ENCODE data around the gene CHD3.
A peak's percentile ranks its signal among the peaks of the same experiment; 100 is the strongest.
"Not testable (repeated sequence)": the region's sequence is repeated elsewhere in the genome, so short reads cannot be mapped to it uniquely, and the experiment has no call there.

The CHD3 gene

DNA sequence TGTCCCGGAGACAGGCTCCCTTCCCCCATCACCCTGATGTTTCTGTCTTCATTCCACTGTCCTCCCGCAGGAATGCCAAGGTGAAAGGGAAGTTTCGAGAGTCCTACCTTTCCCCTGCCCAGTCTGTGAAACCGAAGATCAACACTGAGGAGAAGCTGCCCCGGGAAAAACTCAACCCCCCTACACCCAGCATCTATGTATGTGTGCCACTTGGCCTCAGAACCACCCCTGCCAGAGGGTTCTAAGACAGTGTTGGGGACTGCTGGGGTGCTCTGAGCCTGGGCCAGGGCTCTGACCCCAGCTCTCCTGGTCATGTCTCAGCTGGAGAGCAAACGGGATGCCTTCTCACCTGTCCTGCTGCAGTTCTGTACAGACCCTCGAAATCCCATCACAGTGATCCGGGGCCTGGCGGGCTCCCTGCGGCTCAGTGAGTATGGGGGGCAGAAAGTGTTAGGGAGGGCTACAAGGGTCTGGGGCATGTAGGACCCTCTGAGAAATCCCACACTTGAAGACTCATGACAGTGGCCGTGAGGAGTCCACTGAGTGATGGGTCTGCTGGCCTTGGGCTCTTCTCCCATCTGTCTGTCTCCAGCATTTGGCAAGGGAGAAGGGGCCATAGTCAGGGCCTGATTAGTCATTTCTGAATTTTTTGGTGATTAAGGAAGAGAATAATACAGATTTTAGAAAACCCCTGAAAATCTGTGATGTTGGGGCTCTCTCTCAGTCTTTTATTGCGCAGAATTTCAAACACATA lies 38.7 kb upstream of the CHD3 start:
- no peak for DNase-seq (ENCODE audit: low spot score)

DNA sequence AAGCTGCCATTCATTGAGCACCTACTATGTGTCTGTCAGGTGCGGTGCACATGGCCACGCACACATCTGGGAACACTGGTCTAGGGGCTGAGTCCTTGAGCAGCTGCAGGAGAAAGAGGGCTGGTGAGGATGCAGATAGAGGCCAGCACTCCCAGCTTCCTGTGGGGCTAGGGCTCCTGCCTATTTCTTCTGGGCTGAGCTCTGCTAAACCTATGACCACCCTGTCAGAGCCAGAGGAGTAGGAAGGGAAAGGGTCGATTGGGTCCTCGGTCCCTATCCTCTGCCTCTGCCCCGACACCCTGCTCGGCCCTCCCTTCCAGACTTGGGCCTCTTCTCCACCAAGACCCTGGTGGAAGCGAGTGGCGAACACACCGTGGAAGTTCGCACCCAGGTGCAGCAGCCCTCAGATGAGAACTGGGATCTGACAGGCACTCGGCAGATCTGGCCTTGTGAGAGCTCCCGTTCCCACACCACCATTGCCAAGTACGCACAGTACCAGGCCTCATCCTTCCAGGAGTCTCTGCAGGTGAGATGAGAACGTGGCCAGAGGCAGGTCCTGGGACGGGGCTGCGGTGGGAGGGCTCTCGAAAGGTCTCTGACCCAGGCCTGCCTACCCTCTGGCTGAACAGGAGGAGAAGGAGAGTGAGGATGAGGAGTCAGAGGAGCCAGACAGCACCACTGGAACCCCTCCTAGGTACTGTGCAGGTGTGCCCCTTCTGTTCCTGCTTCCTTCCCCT lies 37.7 kb upstream of the CHD3 start:
- no peak for DNase-seq (ENCODE audit: low spot score)

DNA sequence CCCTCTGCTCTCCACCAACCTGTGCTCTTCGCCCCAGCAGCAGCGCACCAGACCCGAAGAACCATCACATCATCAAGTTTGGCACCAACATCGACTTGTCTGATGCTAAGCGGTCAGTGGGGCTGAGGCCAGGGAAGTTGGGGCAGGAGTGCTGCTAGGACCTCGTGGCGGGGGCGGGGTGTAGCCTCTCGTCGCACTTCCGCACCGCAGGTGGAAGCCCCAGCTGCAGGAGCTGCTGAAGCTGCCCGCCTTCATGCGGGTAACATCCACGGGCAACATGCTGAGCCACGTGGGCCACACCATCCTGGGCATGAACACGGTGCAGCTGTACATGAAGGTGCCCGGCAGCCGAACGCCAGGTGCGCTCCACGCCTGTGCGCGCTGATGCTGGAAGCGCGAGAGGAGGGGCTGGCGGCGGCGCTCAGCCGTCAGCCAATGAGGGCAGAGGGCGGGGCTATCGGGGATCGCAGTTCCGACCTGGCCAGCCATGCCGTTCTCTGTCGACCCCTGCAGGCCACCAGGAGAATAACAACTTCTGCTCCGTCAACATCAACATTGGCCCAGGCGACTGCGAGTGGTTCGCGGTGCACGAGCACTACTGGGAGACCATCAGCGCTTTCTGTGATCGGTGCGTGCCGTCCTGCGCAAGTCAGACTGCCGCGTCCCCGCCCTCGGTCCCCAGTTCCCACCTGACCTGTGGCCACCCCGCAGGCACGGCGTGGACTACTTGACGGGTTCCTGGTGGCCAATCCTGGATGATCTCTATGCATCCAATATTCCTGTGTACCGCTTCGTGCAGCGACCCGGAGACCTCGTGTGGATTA lies 36.9 kb upstream of the CHD3 start:
- DNase-seq (ENCODE audit: low spot score), result peak; percentile 95

DNA sequence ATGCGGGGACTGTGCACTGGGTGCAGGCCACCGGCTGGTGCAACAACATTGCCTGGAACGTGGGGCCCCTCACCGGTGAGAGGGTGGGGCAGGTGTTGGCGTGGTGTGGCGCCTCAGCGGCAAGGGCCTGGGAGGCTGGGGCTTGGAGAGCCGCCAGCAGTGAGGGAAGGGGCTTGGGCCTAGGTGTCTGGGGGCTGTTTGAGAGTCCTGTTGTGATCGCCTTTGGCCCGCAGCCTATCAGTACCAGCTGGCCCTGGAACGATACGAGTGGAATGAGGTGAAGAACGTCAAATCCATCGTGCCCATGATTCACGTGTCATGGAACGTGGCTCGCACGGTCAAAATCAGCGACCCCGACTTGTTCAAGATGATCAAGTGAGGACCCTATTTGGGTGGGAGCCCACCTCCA lies 36.3 kb upstream of the CHD3 start:
- DNase-seq (ENCODE audit: low spot score), result no peak

DNA sequence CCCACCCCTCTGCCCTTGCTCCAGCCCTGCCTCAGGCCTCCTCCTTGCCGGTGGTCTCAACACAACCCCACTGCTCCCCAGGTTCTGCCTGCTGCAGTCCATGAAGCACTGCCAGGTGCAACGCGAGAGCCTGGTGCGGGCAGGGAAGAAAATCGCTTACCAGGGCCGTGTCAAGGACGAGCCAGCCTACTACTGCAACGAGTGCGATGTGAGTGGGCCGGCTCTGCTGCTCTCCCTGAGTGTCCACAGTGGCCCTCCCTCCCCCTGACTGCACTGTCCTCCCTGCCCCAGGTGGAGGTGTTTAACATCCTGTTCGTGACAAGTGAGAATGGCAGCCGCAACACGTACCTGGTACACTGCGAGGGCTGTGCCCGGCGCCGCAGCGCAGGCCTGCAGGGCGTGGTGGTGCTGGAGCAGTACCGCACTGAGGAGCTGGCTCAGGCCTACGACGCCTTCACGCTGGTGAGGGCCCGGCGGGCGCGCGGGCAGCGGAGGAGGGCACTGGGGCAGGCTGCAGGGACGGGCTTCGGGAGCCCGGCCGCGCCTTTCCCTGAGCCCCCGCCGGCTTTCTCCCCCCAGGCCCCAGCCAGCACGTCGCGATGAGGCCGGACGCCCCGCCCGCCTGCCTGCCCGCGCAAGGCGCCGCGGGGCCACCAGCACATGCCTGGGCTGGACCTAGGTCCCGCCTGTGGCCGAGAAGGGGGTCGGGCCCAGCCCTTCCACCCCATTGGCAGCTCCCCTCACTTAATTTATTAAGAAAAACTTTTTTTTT lies 35.5 kb upstream of the CHD3 start:
- no peak for DNase-seq (ENCODE audit: low spot score)

DNA sequence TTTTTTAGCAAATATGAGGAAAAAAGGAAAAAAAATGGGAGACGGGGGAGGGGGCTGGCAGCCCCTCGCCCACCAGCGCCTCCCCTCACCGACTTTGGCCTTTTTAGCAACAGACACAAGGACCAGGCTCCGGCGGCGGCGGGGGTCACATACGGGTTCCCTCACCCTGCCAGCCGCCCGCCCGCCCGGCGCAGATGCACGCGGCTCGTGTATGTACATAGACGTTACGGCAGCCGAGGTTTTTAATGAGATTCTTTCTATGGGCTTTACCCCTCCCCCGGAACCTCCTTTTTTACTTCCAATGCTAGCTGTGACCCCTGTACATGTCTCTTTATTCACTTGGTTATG lies 34.9 kb upstream of the CHD3 start:
- DNase-seq (ENCODE audit: low spot score), result no peak

DNA sequence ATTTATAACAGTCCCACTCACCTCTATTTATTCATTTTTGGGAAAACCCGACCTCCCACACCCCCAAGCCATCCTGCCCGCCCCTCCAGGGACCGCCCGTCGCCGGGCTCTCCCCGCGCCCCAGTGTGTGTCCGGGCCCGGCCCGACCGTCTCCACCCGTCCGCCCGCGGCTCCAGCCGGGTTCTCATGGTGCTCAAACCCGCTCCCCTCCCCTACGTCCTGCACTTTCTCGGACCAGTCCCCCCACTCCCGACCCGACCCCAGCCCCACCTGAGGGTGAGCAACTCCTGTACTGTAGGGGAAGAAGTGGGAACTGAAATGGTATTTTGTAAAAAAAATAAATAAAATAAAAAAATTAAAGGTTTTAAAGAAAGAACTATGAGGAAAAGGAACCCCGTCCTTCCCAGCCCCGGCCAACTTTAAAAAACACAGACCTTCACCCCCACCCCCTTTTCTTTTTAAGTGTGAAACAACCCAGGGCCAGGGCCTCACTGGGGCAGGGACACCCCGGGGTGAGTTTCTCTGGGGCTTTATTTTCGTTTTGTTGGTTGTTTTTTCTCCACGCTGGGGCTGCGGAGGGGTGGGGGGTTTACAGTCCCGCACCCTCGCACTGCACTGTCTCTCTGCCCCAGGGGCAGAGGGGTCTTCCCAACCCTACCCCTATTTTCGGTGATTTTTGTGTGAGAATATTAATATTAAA lies 34.4 kb upstream of the CHD3 start:
- DNase-seq (ENCODE audit: low spot score), result no peak

DNA sequence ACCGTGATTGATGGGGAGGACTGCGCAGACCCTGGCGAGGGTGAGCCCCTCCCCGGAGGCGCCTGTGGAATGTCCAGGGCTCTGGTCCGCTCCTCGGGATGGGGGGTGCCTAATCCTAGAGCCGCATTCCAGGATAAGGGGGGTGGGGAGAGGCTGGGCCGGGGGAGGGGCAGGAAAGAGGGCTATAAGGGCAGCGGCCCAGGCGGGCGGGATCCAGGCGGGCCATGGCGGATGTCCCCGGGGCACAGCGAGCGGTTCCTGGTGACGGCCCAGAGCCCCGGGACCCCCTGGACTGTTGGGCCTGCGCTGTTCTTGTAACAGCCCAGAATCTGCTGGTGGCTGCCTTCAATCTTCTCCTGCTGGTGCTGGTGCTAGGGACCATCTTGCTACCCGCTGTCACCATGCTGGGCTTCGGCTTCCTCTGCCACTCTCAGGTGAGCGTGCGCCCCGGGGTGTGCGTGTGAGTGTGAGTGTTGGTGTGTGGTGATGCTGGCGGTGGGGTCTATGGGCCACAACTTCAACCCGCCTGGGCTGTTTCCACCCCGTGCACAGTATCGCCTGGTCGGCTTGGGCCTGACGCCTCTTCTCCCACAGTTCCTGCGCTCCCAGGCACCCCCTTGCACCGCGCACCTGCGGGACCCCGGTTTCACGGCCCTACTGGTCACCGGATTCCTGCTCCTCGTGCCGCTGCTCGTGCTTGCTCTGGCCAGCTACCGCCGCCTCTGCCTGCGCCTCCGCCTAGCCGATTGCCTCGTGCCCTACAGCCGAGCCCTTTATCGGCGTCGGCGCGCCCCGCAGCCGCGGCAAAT lies 33.5 kb upstream of the CHD3 start, which contains the start of gene TMEM88:
TMEM88 (plus strand) TSS at position 216 of the 809 bp plus-strand sequence; CDS start at position 225, 9 bp downstream.
- no peak for DNase-seq (ENCODE audit: low spot score)

DNA sequence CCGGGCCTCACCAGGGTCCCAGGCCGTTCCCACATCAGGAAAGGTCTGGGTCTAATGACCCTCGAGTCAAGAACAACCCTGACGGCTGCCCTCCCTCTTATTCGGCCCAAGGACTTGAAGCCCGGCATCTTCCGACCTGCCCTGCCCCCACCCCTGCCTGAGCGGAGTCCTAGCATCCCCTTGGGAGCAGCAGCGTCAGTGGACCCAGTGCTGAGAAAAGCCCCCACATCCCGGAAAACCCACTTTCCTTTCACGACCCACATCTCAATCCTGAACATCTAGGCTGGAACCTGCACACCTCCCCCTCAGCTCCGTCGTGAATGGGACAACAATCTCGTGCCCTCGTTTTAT lies 33.0 kb upstream of the CHD3 start:
- DNase-seq (ENCODE audit: low spot score), result no peak

DNA sequence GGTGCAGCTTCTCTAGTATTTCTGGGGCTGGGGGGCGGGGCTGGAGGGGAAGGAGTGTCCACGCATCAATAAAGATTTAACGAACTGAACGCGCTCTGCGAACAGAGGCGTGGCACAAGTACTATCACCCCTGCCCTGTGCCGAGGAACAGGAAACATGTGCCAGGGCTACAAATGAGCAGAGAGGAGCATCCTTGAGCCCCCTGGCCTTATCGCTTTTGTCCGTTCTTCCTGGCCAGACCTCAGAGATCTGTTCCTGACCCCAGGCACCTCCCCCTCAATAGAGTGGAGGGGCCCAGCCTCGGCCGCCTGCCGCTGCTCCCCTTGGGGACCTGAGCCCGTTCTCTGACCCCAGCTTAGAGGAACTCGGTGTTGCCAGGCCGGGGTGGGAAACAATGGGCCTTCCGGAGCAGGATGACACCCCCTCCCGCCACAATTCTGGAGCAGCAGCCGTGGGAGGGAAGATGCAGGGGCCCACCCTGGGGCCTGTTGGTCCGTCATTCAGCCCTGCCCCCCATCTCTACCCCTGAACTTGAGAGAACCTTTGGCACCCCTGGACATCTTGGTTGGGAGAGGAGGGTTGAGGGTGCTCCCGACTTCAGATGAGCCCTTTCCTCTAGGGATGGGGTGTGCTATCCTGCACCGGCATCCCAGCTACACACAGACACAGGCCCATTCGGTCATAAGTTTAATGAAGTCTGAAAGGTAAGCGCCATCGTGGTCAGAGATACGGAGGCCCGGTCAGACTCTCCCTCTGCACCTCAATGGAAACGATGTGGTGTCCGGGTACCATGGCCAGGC lies 32.4 kb upstream of the CHD3 start:
- DNase-seq (ENCODE audit: low spot score), result no peak

DNA sequence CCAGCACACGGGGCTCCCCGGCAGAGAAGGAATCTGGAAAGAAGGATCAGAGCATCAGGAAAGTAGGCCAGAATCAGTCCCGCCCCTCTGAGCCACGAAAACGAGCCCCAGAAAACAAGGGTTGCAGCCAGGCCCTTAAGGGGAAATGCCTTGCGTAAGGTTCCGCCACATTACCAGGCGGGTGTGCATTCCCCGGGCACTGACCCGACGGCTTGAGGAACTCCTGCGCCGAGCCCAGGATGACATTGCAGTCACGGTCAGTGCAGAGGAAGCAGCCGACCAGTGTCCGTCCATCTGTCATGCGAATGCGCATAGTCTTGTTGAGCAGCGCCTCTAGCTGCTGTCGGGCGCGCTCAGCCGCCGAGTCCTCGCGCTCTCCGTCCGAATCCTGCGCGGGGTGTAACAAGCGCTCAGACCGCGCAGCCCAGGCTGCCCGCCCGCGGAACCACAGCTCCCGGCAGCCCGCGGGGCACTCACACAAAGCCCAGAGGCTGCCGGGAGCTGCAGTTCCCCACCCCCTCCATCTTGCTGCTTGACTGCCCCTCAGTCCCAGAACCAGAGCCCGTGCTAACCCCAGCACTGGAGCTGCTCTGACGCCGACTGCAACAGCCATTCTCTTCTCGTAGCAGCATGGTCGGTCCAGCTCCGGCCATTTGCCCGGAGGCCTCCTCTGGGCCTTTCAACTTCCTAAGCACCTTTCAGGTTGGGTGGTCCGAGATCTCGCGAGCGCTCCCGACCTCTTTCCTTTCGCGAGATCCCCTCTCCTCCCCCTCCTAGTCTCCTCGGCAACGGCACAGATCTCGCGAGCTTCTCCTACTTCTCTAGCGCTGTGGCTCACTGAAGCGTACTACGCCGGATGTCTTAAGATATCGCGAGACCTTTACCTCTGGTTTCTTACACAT lies 31.5 kb upstream of the CHD3 start, which contains the start of gene NAA38:
NAA38 (minus strand) TSS at position 749 of the 902 bp plus-strand sequence; CDS start at position 653, 96 bp downstream.
- peak; percentile 97 for DNase-seq (ENCODE audit: low spot score)

DNA sequence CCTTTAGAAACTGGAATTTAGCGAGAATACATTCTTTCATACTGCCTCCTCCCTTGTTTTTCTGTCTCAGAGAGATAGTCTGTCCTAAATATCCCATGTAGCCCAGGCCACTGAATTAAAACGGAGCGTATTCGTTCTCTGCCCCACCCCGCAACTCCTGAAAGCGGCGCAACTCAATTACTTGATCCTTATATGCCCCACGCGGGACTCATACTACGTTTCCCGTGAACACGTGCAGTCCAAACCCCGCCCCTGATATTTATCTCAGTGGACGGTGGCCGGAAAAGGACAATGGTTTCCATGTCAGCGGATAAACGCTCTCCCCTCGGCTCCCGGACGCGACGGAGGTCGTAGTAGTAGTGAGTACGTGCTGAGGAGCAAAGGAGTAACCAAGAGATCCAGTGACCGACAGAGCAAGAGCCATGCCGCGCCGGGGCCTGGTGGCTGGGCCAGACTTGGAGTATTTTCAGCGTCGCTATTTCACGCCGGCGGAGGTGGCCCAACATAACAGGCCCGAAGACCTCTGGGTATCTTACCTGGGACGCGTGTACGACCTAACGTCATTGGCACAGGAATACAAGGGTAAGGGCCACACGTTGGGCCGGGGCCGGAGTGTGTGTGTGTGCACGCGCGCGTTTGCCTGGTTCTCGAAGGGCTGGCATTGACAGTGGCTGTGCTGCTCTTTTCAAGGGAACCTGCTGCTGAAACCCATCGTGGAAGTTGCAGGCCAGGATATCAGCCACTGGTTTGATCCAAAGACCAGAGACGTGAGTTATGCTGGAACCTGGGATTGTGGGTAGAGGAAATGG lies 30.7 kb upstream of the CHD3 start, which contains the start of gene CYB5D1:
CYB5D1 (plus strand) TSS at position 291 of the 809 bp plus-strand sequence; CDS start at position 423, 132 bp downstream.
- peak; percentile 90 for DNase-seq (ENCODE audit: low spot score)

DNA sequence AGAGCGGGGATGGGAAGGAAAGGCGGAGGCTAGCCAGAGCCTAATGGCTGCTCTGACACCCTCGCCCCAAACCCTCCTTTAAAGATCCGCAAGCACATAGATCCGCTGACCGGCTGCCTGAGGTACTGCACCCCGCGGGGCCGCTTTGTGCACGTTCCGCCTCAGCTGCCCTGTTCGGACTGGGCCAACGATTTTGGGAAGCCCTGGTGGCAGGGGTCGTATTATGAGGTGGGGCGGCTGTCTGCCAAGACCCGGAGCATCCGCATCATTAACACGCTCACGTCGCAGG lies 30.1 kb upstream of the CHD3 start:
- no peak for DNase-seq (ENCODE audit: low spot score)

DNA sequence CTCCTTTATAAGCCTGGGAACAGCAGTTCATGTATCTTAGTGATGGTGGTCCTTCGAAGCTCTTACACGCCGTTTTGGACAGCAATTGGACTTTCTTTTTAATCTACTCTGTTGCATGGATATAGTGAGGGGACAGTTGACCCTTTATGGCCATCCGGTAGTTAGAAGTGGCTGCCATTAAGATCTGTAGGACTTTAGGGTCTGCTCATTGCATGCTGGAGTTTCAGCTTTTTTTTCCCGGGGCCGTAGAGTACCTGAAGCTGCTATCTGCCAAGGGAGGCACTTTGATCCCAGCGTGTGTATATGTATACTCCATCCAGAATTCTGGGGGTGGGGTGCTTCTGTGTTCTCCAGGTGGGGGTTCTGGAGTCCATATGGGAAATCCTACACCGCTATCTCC lies 29.6 kb upstream of the CHD3 start:
- no peak for DNase-seq (ENCODE audit: low spot score)

DNA sequence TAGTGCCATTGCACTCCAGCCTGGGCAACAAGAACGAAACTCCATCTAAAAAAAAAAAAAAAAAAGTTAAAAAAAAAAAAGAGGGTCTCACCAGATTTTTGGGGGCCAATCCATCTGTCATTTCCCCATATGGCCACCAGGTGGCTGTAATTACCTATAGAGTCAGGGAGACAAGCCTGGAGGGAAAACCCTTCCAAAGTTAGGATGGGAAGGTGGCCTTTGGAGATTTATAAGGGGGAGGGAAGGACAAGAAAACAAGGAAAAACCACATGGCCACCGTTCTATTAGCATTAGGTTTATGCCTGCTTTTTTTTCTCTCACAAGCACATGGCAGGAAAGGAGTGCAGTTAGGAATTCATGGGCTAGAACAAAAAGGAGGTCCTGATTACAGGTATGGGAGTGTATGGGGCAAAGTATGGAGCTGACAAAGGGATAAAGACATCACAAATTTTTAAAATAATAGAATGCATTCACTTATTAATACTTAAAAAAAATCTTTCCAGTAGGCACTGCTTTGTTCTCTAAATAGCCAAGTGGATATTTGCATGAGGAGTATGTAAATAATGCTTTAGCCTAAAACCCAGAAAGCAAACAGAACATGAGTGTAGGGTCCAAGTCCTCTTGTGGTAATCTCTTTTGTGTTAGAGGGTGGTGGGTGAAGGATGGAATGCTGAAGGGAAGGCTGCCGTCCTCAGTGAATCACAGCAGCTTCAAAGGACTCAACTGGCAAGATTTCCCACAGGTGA lies 25.7 kb upstream of the CHD3 start:
- DNase-seq (ENCODE audit: low spot score), result no peak

DNA sequence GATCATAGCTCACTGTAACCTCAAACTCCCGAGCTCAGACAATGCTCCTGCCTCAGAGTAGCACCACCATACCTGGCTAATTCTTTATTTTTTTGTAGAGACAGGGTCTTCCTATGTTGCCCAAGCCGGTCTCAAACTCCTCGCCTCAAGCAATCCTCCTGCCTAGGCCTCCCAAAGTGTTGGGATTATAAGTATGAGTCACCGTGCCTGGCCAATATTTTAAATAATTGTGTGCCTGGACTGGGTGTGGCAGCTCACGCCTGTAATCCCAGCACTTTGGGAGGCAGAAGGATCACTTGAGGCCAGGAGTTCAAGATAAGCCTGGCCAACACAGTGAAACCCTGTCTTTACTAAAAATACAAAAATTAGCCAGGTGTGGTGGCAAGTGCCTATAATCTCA lies 24.2 kb upstream of the CHD3 start:
- DNase-seq (ENCODE audit: low spot score), result not testable (repeated sequence)

Data from CD4-positive, alpha-beta T cell treated with Interleukin-6 at 100 ng/mL for 8 hours (primary cell).